Left ventricle myocardium inferior (tissue), 1 donor: ENCODE data around the gene KIF18B. TPM values are rescaled to one million over a fixed set of nuclear protein-coding genes. Genes with fewer than 3 reads are reported as not detected.

Experiments used
- DNase-seq: peaks from one replicate; pipeline ENCODE4 v3.0.0-alpha.2; 2020
- H3K27ac ChIP-seq: fragments of 200-600 bp; replicated peaks from 2 replicates; pipeline ENCODE4 v1.8.0; 2021
- H3K27me3 ChIP-seq: fragments of 200-600 bp; 2 replicates; pipeline ENCODE4 v1.8.0; 2021; ENCODE audit warnings: low read depth
- H3K36me3 ChIP-seq: fragments of 200-600 bp; 2 replicates; pipeline ENCODE4 v1.8.0; 2021
- H3K4me1 ChIP-seq: fragments of 200-600 bp; 2 replicates; pipeline ENCODE4 v1.8.0; 2021
- H3K4me3 ChIP-seq: fragments of 200-600 bp; 2 replicates; pipeline ENCODE4 v1.8.0; 2021; ENCODE audit warnings: mild to moderate bottlenecking, moderate library complexity
- H3K9me3 ChIP-seq: fragments of 200-600 bp; replicated peaks from 2 replicates; pipeline ENCODE4 v1.8.0; 2021
- intact Hi-C: fragments of 100-400 bp; cut with micrococcal nuclease; formaldehyde crosslinking; loops from one replicate; pipeline ENCODE4 v1.11.0; 2022
- total RNA-seq: library from RNA; stranded (reverse); fragmentation: NEBNext Ultra II Directional; extraction: Animal tissue kit (Norgen Biotek cat#: 25700); gene quantifications from one replicate; pipeline ENCODE4 v1.2.1, GENCODE V29; 2021
- TF ChIP-seq, protein P1 (sequence below): fragments of 200-600 bp; IDR thresholded peaks from 2 replicates; pipeline ENCODE4 v1.8.0; 2021; ENCODE audit warnings: antibody characterized with exemption, mild to moderate bottlenecking, borderline replicate concordance
- donor health status: DM: no; HTN: yes; CAD: no; lungs with severe emphysema.

The KIF18B gene
- total RNA-seq, 1 donor from 2014 or later: 0.49 TPM

DNA sequence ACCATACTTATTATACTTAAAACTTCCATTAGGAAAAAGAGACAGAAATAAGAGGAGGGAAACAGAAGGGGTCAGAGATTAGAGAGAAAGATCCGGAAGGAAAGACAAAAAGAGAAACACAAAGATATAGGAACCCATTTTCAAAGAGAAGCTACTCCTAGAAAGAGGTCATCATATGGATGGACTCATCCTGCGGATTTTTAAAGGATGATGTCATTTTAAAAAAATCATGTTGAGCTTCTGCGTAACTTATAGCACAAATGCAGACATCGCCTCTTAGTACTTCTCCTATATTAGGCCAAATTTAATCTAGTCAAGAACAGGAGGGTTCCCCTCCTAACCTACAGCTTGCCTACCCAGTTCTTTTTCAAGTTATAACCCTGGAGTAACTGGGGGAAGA lies 66.4 kb downstream of the KIF18B start:
- TF ChIP-seq, protein P1, sequence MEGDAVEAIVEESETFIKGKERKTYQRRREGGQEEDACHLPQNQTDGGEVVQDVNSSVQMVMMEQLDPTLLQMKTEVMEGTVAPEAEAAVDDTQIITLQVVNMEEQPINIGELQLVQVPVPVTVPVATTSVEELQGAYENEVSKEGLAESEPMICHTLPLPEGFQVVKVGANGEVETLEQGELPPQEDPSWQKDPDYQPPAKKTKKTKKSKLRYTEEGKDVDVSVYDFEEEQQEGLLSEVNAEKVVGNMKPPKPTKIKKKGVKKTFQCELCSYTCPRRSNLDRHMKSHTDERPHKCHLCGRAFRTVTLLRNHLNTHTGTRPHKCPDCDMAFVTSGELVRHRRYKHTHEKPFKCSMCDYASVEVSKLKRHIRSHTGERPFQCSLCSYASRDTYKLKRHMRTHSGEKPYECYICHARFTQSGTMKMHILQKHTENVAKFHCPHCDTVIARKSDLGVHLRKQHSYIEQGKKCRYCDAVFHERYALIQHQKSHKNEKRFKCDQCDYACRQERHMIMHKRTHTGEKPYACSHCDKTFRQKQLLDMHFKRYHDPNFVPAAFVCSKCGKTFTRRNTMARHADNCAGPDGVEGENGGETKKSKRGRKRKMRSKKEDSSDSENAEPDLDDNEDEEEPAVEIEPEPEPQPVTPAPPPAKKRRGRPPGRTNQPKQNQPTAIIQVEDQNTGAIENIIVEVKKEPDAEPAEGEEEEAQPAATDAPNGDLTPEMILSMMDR: no peak
- no peaks in the 10 kb centered on the region for H3K4me1 ChIP-seq
- peaks cover 98% of the 10 kb centered on the region for H3K36me3 ChIP-seq
- no peaks in the 10 kb centered on the region for H3K27me3 ChIP-seq
- no peak overlapping the region for H3K4me3 ChIP-seq
- H3K9me3 ChIP-seq: no peaks in the 10 kb centered on the region
- no peak for DNase-seq
- H3K27ac ChIP-seq: no peak overlapping the region
- intact Hi-C loops: no loop called here

DNA sequence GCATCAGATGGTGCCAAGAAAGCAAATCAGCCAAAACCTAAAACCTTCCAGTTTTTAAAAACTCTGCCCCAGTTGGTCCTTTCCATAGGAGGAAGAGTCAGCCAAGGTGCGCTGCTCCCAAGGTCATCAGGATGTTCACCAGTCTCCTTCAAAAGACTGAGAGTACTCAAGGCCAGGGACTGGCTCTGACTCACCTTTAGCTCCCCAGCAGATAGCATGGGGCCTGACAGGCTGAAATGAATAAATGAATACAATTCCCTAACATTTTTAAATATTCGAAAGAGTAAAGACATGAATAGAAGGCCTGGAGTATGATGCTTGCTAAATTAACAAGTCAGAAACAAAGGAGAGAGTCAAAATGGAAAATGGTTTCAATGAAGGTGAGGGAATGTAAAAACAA lies 67.5 kb downstream of the KIF18B start:
- no peak for DNase-seq
- Histone ChIP-seq H3K9me3 (no peaks in the 10 kb centered on the region), H3K36me3 (peaks cover 98% of the 10 kb centered on the region), H3K27me3 (no peaks in the 10 kb centered on the region), H3K4me3 (no peak overlapping the region), H3K27ac (no peak overlapping the region), H3K4me1 (no peaks in the 10 kb centered on the region)
- intact Hi-C loops: no loop called here
- TF ChIP-seq, protein P1: no peak

DNA sequence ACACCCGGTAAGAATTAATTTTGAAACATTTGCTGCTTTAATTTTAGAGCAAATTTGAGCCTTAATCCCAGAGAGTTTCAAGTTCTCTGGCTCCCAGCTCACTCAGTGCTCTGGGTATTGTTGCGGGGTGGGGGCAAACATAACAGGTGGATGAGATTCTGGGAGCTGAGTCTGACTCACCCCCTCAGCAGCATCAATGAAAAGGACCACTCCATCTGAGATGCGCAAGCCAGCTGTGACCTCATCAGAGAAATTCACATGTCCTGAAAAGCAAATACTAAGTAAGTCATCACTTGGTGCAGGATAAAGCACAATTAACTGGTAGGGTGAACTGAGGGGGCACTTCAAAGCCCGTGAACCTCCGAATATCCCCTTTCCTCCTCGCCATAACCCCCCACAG lies 68.2 kb downstream of the KIF18B start:
- Histone ChIP-seq H3K27ac (no peak overlapping the region), H3K9me3 (no peaks in the 10 kb centered on the region), H3K27me3 (no peaks in the 10 kb centered on the region), H3K36me3 (peaks cover 98% of the 10 kb centered on the region), H3K4me1 (no peaks in the 10 kb centered on the region), H3K4me3 (no peak overlapping the region)
- intact Hi-C loops: no loop called here
- no peak for DNase-seq
- TF ChIP-seq, protein P1: no peak

DNA sequence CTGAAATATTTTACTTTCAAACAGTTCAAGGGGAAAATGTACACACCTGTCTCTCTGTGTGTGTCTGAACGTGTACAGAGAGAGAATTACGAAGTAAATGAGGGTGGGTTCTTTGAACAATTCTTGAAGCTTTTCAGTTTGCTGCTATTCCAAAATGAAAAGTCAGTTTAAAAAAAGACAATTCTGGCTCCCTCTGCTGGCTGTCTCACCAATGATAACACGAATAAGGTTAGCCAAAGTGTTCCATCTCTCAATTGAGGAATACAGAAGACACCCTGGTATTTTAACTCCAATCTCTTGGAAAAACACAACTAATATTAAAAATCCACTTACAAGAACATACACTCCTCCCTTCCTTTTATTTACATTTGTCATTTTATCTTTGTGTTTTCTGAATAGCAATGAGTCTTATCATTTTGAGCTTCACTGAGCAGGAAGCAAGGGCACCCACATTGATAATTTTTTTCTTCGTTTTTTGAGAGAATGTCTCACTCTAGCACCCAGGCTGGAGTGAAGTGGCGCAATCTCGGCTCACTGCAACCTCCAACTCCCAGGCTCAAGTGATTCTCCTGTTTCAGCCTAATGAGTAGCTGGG lies 68.8 kb downstream of the KIF18B start:
- H3K4me1 ChIP-seq: no peaks in the 10 kb centered on the region
- intact Hi-C loops: no loop called here
- H3K27me3 ChIP-seq: no peaks in the 10 kb centered on the region
- no peak overlapping the region for H3K4me3 ChIP-seq
- DNase-seq: no peak
- H3K9me3 ChIP-seq: no peaks in the 10 kb centered on the region
- TF ChIP-seq, protein P1: peak; percentile 72
- H3K36me3 ChIP-seq: peaks cover 96% of the 10 kb centered on the region
- H3K27ac ChIP-seq: no peak overlapping the region

DNA sequence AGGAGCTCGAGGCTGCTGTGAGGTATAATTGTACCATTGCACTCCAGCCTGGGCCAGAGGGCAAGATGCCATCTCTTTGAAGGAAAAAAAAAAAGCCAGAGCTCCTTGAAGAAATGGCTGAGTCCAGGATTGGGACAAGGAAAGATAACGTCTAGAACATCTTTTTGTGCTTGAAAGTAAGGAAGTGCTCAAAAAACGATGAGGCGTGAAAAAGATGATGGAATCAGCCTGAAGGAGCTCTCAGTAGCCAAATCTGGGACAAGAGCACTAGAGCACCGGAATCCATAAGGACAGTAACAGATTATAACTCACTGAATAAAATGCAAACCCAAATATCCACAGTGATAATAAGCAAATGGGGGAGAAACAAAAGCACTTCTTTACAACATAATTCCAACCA lies 70.5 kb downstream of the KIF18B start:
- TF ChIP-seq, protein P1: no peak
- Histone ChIP-seq H3K4me1 (peaks cover 12% of the 10 kb centered on the region), H3K36me3 (peaks cover 95% of the 10 kb centered on the region), H3K27ac (no peak overlapping the region), H3K9me3 (no peaks in the 10 kb centered on the region), H3K27me3 (no peaks in the 10 kb centered on the region), H3K4me3 (no peak overlapping the region)
- DNase-seq: no peak
- intact Hi-C loops: no loop called here
